Right atrium auricular region (tissue), 2 donors: ENCODE measurements around the gene RSPH9. TPM values are rescaled to one million over a fixed set of nuclear protein-coding genes. Genes with fewer than 3 reads are reported as not detected.
A peak's percentile ranks its signal among the peaks of the same experiment; 100 is the strongest.

Experiments
- DNase-seq: peaks from one replicate; pipeline ENCODE4 v3.0.0-alpha.2; 2019; ENCODE audit warnings: low spot score
- H3K27ac ChIP-seq, 2 donors: fragments of 200-600 bp; sonication (generic); 1 replicate in 1 of 2; 2 replicates in 1 of 2; pipeline ENCODE4 v1.5.1; 2016 to 2019
- H3K27me3 ChIP-seq, 2 donors: fragments of 200-600 bp; sonication (generic); one replicate each; pipeline versions ENCODE4 v1.5.1 to v1.6.0; 2017 to 2019
- H3K36me3 ChIP-seq: fragments of 200-600 bp; sonication (generic); one replicate; pipeline ENCODE4 v1.5.1; 2016
- H3K4me1 ChIP-seq, 2 donors: fragments of 200-600 bp; sonication (generic); one replicate each; pipeline versions ENCODE4 v1.5.1 to v1.6.0; 2017 to 2019
- H3K4me3 ChIP-seq, 2 donors: fragments of 200-600 bp; sonication (generic); 1 replicate in 1 of 2; 2 replicates in 1 of 2; pipeline ENCODE4 v1.5.1; 2017 to 2019; ENCODE audit warnings: mild to moderate bottlenecking in 1 of 2, moderate library complexity in 1 of 2
- H3K9me3 ChIP-seq, 2 donors: fragments of 200-600 bp; sonication (generic); one replicate each; pipeline ENCODE4 v1.5.1; 2019
- total RNA-seq, 2 donors: library from RNA; depleted of rRNA; stranded (reverse); fragments of >200 nt; gene quantifications; one replicate each; pipeline ENCODE4 v1.1.0, GENCODE V29; 2016
- TF ChIP-seq, protein P1 (sequence below), 2 donors: fragments of 200-600 bp; sonication (generic); IDR thresholded peaks; one replicate each; pipeline ENCODE4 v1.5.1; 2019; ENCODE audit warnings: antibody characterized with exemption in 2 of 2

Gene RSPH9
- total RNA-seq, 2 donors from 2014 or later = 0.12 TPM; not detected in 1

DNA sequence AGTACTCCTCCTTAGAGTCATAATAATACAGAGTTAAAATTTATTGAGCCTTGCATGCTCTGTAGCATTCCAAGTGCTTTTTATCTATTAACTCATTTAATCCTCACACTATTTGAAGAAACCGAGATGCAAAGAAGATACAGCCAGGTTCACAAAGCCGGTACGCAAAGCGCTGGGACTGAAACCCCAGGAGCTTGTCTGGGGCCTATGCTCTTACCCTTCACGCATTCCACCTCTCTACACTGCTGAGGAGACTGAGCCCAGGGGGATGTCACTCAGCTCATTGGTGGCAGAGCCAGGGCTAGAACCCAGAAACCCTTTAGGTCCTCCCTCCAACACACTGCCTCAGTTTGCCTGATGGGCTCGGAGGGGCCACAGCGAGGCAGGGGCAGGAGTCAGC is 62.4 kb downstream of the RSPH9 start:
- Histone ChIP-seq H3K27me3 (no peaks in the 10 kb centered on the region), H3K9me3 (no peaks in the 10 kb centered on the region), H3K4me3 (no peak overlapping the region), H3K36me3 (no peaks in the 10 kb centered on the region), H3K4me1 (peaks cover 0 to 50% of the 10 kb centered on the region in 2 donors), H3K27ac (peak overlapping the region in 1 of 2 donors; percentile 19)
- DNase-seq = no peak
- TF ChIP-seq, protein P1, sequence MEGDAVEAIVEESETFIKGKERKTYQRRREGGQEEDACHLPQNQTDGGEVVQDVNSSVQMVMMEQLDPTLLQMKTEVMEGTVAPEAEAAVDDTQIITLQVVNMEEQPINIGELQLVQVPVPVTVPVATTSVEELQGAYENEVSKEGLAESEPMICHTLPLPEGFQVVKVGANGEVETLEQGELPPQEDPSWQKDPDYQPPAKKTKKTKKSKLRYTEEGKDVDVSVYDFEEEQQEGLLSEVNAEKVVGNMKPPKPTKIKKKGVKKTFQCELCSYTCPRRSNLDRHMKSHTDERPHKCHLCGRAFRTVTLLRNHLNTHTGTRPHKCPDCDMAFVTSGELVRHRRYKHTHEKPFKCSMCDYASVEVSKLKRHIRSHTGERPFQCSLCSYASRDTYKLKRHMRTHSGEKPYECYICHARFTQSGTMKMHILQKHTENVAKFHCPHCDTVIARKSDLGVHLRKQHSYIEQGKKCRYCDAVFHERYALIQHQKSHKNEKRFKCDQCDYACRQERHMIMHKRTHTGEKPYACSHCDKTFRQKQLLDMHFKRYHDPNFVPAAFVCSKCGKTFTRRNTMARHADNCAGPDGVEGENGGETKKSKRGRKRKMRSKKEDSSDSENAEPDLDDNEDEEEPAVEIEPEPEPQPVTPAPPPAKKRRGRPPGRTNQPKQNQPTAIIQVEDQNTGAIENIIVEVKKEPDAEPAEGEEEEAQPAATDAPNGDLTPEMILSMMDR (IDR thresholded peaks at IDR 0.05) = no peak

GRCh38 chr6:43707767-43708166 is 62.9 kb downstream of the RSPH9 start:
- Histone ChIP-seq H3K4me1 (peaks cover 0 to 45% of the 10 kb centered on the region in 2 donors), H3K27me3 (no peaks in the 10 kb centered on the region), H3K9me3 (no peaks in the 10 kb centered on the region), H3K4me3 (no peak overlapping the region), H3K27ac (no peak overlapping the region), H3K36me3 (no peaks in the 10 kb centered on the region)
- TF ChIP-seq, protein P1 (IDR thresholded peaks at IDR 0.05) = no peak
- no peak for DNase-seq

- Histone ChIP-seq H3K27me3 (no peaks in the 10 kb centered on the region), H3K4me3 (no peak overlapping the region), H3K27ac (peak overlapping the region; percentile 55 to 64), H3K36me3 (no peaks in the 10 kb centered on the region), H3K9me3 (no peaks in the 10 kb centered on the region), H3K4me1 (peaks cover 0 to 33% of the 10 kb centered on the region in 2 donors)
- no peak for DNase-seq
- TF ChIP-seq, protein P1 (IDR thresholded peaks at IDR 0.05) = no peak
These were observed 64.2 kb downstream of the RSPH9 start for GRCh38 chr6:43708860-43709653.

DNA sequence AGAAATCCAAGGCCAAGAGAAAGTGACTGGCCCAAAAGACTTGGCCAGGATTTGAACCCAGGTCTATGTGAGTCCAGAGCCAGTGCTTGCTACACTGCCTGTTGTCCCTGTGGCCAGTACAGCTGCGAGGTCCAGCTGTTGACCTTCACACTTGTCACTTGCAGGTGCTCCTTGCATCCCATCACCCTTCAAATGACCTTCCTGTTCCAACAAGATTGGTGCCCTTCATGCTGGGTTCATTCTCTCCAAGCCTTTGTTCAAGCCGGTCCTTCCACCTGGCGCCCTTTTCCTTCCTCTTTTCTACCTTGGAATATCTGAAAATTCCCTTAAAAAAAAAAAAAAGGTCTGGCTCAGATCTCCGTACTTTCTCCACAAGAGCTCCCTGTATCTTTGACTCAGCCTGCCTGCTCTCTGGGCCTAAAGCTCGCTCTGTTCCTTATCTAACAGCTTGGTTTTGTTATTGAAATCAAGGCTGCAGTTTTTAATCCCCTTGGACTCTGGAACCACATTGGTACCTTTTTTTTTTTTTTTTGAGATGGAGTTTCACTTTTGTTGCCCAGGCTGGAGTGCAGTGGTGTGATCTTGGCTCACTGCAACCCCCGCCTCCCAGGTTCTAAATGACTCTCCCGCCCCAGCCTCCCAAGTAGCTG is 64.9 kb downstream of the RSPH9 start:
- Histone ChIP-seq H3K4me3 (no peak overlapping the region), H3K9me3 (no peaks in the 10 kb centered on the region), H3K4me1 (peaks cover 0 to 37% of the 10 kb centered on the region in 2 donors), H3K27me3 (no peaks in the 10 kb centered on the region), H3K36me3 (no peaks in the 10 kb centered on the region), H3K27ac (peak overlapping the region; percentile 55 to 64)
- no peak for DNase-seq
- TF ChIP-seq, protein P1 (IDR thresholded peaks at IDR 0.05) = no peak

DNA sequence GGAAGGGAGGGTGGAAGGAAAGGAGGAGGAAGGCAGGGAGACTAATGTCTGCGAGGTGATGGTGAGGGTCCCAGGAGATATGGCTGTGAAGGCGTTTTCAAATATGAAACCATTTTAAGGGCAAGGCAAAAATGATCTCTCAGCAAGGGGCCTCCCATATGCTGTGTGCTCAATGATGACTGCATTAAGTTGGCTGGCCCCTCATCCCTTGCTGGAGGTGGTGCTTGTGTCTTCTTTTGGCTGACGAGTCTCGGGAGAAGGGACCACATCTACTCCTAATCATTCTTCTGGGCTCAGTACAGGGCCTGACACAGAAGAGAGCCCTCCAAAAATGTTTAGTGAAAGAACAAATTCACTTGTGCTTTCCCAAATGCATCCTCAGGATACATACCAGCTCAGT is 65.7 kb downstream of the RSPH9 start:
- peak overlapping the region in 1 of 2 donors; percentile 64 for H3K27ac ChIP-seq
- no peaks in the 10 kb centered on the region for H3K36me3 ChIP-seq
- no peak overlapping the region for H3K4me3 ChIP-seq
- no peaks in the 10 kb centered on the region for H3K27me3 ChIP-seq
- peaks cover 0 to 44% of the 10 kb centered on the region in 2 donors for H3K4me1 ChIP-seq
- no peak for DNase-seq
- TF ChIP-seq, protein P1 (IDR thresholded peaks at IDR 0.05) = no peak
- no peaks in the 10 kb centered on the region for H3K9me3 ChIP-seq
